Epithelial cell of proximal tubule (primary cell): ENCODE data around the gene FNIP2. TPM values are rescaled to one million over a fixed set of nuclear protein-coding genes. Genes with fewer than 3 reads are reported as not detected.
"Not testable (repeated sequence)": the region's sequence is repeated elsewhere in the genome, so short reads cannot be mapped to it uniquely, and the experiment has no call there.

ENCODE experiments used
- DNase-seq: peaks from one replicate; pipeline ENCODE4 v3.0.0-alpha.2; 2011; ENCODE audit warnings: low read depth
- H3K4me3 ChIP-seq: 2 replicates; pipeline ENCODE4 v1.5.1; 2011; ENCODE audit warnings: low read depth, mild to moderate bottlenecking, low read length
- CTCF ChIP-seq: conservative IDR thresholded peaks from 2 replicates; pipeline ENCODE4 v1.5.1; 2012; ENCODE audit warnings: low read depth, mild to moderate bottlenecking, low read length
- total RNA-seq: library from RNA; depleted of rRNA; stranded (reverse); fragments of >200 nt; gene quantifications from 2 replicates; pipeline ENCODE4 v1.2.3, GENCODE V29; 2015

FNIP2 gene
- total RNA-seq, 1 donor from 2014 or later: 16.2 TPM

DNA sequence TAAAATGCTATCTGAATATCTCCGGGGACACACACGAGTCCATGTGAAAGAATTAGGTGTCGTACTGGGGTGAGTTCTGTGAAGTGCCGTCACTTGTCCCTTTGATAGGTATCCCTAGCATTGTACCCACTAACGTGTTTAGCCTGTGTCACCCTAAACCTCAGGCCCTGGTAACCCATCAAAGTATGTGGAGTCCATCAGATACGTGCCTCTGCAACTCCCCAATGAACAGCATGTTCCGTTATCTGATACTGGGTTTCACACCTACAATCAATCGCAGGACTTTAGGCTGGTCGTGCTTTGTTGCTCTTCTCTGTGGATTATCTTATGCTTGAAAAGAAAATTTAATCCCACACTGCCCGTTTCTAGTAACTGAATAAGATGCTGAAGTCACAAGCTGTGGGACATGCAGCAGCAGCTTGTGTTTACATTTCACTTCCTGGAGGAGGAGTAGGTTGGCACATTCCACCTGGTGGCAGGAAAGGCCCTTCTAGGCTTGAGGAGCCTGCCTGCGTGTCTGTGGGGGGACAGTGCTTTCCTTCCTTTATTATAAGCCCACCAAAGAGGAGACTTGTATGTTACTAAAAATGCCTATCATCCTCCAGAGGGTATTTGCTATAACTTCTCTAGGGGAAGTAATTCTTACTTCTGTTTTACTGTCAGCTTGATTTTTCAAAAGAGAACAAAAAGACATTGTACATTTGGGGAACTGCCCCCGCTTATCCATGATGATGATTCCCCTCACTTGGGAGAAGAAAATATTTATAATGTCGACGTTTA lies 127.2 kb downstream of the FNIP2 start:
- peak; percentile 26 for TF ChIP-seq CTCF
- H3K4me3 ChIP-seq: no peak overlapping the region
- no peak for DNase-seq

- DNase-seq, H3K4me3 ChIP-seq: not testable (repeated sequence)
These were observed 127.9 kb downstream of the FNIP2 start for GRCh38 chr4:158896577-158897238.

- not testable (repeated sequence) for H3K4me3 ChIP-seq, DNase-seq
These were observed 131.6 kb downstream of the FNIP2 start for GRCh38 chr4:158900408-158900807.

DNA sequence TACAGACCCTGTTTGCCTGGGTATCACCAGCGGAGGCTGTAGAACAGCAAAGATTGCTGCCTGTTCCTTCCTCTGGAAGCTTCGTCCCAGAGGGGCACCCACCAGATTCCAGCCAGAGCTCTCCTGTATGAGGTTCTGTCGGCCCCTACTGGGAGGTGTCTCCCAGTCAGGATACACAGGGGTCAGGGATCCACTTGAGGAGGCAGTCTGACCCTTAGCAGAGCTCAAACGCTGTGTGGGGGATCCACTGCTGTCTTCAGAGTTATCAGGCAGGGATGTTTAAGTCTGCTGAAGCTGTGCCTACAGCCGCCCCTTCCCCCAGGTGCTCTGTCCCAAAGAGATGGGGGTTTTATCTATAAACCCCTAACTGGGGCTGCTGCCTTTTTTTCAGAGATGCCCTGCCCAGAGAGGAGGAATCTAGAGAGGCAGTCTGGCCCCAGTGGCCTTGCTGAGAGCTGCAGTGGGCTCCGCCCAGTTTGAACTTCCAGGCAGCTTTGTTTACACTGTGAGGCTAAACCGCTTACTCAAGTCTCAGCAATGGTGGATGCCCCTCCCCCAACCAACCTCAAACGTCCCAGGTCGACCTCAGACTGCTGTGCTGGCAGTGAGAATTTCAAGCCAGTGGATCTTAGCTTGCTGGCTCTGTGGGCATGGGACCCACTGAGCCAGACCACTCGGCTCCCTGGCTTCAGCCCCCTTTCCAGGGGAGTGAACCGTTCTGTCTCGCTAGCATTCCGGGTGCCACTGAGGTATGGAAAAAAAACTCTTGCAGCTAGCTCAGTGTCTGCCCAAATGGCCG lies 133.7 kb downstream of the FNIP2 start:
- H3K4me3 ChIP-seq: not testable (repeated sequence)
- peak; percentile 22 for TF ChIP-seq CTCF
- DNase-seq: peak; percentile 20

DNA sequence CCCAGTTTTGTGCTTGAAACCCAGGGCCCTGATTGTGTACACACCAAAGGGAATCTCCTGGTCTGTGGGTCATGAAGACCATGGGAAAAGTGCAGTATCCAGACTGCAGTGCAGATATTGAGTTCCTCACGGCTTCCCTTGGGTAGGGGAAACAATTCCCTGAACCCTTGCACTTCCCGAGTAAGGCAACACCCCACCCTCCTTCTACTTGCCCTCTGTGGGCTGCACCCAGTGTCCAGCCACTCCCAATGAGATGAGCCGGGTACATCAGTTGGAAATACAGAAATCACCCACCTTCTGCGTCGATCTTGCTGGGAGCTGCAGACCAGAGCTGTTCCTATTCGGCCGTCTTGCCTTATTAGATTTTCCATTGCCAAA lies 134.2 kb downstream of the FNIP2 start:
- no peak for DNase-seq
- TF ChIP-seq CTCF: no peak
- H3K4me3 ChIP-seq: no peak overlapping the region

GRCh38 chr4:158903472-158904043 lies 134.7 kb downstream of the FNIP2 start:
- H3K4me3 ChIP-seq: no peak overlapping the region
- no peak for TF ChIP-seq CTCF
- DNase-seq: no peak

- TF ChIP-seq CTCF: no peak
- no peak overlapping the region for H3K4me3 ChIP-seq
- DNase-seq: no peak
These were observed 136.0 kb downstream of the FNIP2 start for GRCh38 chr4:158904815-158905214.
